IPS-11a (cell line): ENCODE data around the gene RNF215.
"Not testable (repeated sequence)": the region's sequence is repeated elsewhere in the genome, so short reads cannot be mapped to it uniquely, and the experiment has no call there.

Experiments used
- H3K4me3 ChIP-seq: one replicate; pipeline ENCODE4 v1.5.1; 2013; ENCODE audit warnings: low read depth, low read length, control low read depth

Gene RNF215

DNA sequence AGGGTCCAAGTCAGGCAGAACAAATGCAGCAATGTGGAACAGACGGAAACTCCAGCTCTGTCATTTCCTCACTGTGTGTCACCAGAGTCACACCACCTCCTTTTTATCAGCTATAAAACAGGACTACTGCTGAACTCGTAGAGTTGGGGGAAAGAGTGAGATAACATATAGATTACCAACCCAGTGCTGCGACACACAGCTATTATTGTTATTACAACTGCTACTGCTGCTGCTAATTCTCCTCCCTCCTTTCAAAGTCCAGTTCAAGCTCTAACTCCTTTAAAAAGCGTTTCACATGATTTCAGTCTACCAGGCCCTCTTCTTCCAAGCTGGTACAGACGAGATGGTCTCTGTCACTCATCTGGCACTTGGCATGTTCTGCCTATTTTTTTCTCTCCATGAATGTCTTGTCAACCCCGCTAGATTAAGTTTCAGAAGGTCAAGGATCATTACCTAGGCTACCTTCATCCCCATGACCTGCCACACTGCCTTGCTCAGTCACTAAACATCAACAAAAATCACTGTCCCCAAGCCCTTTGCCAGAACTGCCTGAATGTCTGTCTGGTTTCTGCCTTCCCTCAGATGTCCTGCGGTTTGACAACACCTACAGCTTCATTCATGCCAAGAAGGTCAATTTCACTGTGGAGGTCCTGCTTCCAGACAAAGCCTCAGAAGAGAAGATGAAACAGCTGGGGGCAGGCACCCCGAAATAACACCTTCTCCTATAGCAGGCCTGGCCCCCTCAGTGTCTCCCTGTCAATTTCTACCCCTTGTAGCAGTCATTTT is 34.7 kb upstream of the RNF215 start:
- H3K4me3 ChIP-seq = no peak overlapping the region

- H3K4me3 ChIP-seq = no peak overlapping the region
Observed at GRCh38 chr22:30420347-30421125, 33.3 kb upstream of the RNF215 start.

- H3K4me3 ChIP-seq = no peak overlapping the region
Observed at GRCh38 chr22:30416837-30417236, 29.6 kb upstream of the RNF215 start.

GRCh38 chr22:30416403-30416802 is 29.2 kb upstream of the RNF215 start:
- H3K4me3 ChIP-seq = no peak overlapping the region

GRCh38 chr22:30414525-30415047 is 27.4 kb upstream of the RNF215 start:
- H3K4me3 ChIP-seq = no peak overlapping the region

- no peak overlapping the region for H3K4me3 ChIP-seq
Observed at GRCh38 chr22:30413745-30414524, 26.7 kb upstream of the RNF215 start.

GRCh38 chr22:30413001-30413400 is 25.8 kb upstream of the RNF215 start:
- no peak overlapping the region for H3K4me3 ChIP-seq

GRCh38 chr22:30411780-30412179 is 24.6 kb upstream of the RNF215 start:
- H3K4me3 ChIP-seq = no peak overlapping the region

DNA sequence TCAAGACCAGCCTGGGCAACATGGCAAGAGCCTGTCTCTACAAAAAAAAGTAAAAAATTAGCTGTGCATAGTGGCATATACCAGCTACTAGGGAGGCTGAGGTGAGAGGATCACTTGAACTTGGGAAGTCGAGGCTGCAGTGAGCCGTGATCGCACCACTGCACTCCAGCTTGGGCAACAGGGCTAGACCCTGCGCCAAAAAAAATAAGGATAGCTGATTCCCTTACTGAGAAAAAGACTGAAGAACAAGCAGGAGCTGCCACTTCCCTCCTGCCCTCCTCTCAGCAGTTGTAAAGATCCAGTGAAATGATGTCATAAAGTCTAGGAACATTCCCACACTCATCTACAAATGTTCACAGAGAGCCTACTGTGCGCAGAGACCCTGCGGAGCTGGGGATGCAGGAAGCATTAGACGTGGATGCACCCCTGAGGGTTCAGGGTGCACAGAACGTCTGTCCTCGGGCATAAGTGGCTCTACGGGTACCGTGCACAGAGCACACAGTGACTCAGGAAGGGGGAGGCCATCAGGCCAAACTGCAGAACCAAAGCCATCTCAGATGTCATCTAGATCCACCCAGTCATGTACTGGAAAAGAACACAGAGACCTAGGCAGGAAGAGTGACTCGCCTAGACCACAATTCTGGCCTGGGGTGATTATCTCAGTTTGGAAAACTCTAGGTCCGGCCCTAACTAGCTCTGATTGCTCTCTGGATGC is 21.3 kb upstream of the RNF215 start:
- no peak overlapping the region for H3K4me3 ChIP-seq

GRCh38 chr22:30406400-30406799 is 19.2 kb upstream of the RNF215 start:
- no peak overlapping the region for H3K4me3 ChIP-seq

- H3K4me3 ChIP-seq = no peak overlapping the region
Observed at GRCh38 chr22:30405731-30406130, 18.5 kb upstream of the RNF215 start.

DNA sequence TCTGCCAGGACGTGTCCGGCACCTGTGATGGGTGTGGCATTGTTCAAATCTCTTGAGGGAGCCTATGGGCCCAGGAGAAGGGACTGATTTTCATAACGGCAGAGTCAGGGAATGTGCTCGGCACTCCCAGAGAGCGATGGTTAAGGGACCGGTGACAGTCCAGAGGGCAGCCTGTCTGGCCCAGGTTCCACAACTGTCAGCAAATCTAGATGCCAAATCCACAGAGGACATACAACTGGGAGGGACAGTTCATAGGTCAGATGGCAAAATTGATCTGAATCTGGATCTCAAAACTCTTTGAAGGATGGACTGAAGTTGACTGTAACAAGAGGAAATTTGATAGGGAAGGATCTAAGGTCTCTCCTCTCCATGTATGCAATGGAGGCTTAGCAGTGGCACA is 17.1 kb upstream of the RNF215 start:
- no peak overlapping the region for H3K4me3 ChIP-seq

- not testable (repeated sequence) for H3K4me3 ChIP-seq
Observed at GRCh38 chr22:30402766-30403104, 15.5 kb upstream of the RNF215 start.

DNA sequence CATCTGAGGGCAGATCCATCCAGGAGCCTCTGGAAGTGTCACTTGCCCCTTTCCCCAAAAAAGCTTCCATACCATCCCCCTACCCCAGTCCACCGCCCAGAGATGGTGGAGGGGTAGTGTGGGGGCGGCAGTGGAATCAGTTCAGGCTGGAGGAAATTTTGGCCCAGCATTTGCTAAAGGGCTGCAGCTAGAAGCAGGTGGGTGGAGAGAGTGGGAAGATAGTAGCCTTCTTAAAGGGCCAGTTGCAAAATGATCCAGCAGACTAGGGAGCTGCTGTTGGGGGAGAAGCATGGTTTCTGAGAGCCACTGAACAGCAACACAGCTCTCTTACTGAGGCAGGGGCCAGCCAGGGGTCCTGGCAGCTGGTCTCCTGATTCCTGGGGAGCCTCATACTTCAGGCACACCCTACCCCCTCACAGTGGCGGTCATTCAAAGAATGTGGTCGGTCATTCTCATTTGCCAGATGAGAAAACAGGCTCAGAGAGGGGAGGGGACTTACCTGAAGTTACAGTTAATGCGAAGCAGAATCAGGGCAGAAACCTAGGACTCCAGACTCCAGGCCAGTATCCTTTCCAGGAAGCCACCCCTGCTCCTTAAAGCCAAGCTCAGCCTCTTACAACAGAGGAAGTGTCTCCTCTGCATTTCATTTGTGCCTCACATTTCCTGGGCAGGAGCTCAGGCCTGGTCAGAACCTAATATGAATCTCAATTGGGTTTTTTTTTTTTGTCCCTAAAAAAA is 15.0 kb upstream of the RNF215 start:
- no peak overlapping the region for H3K4me3 ChIP-seq

DNA sequence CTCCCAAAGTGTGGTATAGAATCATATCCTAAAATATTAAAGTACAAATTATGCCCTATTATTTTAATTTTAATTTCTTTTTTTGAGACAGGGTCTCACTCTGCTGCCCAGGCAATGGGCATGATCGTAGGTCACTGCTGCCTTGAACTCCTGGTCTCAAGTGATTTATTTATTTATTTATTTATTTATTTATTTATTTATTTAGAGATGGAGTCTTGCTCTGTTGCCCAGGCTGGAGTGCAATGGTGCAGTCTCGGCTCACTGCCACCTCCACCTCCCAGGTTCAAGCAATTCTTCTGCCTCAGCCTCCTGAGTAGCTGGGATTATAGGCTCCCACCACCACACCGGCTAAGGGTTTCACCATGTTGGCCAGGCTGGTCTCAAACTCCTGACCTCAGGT is 13.8 kb upstream of the RNF215 start:
- not testable (repeated sequence) for H3K4me3 ChIP-seq

DNA sequence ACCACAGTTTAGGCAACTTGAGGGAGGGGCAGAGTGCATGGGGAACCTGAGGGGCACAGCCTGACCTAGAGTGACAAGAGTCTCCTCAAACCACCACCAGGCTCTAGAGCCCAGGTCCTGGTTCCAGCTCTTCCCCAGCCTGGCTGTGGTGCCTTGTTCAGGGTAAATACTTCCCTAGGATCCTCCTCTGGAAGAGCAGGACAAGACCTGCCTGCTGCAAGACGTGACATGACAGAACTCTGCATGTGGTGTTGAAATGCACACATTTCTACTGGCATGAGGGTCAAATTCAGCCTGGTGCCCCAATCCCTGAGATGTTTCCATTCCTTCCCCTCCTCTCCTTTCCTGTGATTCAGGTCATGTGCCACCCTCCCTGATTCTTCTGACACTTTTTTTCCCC is 12.9 kb upstream of the RNF215 start:
- H3K4me3 ChIP-seq = no peak overlapping the region

GRCh38 chr22:30399718-30400117 is 12.5 kb upstream of the RNF215 start:
- no peak overlapping the region for H3K4me3 ChIP-seq

GRCh38 chr22:30398685-30399680 is 11.8 kb upstream of the RNF215 start:
- H3K4me3 ChIP-seq = no peak overlapping the region
